ENCODE data around the gene TLX2. TPM values are rescaled to one million over a fixed set of nuclear protein-coding genes. Genes with fewer than 3 reads are reported as not detected.
A peak's percentile ranks its signal among the peaks of the same experiment; 100 is the strongest.

The TLX2 gene
- total and polyA plus RNA-seq, 2 of the 4 experiments (the other 2 are of a cell fraction) = not detected

DNA sequence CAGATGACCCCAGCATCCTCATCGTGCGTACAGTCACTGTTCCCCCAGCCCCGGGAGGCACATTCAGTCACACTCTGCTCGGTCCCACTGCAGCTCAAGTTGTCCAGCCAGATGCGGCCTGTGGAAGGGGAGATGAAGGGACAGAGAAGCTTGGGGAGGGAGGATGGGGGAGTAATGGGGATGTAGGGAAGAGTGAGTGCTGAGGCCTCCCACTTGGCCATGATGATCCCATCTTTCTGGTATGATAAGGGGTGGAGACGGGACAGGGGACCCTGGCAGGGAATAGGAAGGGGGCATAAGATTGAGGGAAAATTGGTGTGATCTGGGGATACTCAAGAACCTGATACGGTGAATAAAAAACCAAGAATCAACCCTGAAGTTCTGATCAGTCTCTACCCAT is 36.0 kb downstream of the TLX2 start:
- Histone ChIP-seq H4K5ac (ENCODE audit: low read depth, low read length) (no peak overlapping the region), H2BK120ac (ENCODE audit: low read depth, low read length) (no peak overlapping the region), H3K14ac (replicated peaks; ENCODE audit: low read depth, low read length) (no peak overlapping the region), H3K4ac (ENCODE audit: low read depth, low read length) (peak overlapping the region; percentile 32; the same call in 1 of the 2 replicates), H2AK9ac (replicated peaks; ENCODE audit: low read depth, low read length, poor library complexity) (peak overlapping the region; percentile 79), H2AFZ (replicated peaks; ENCODE audit: low read length, poor library complexity) (no peak overlapping the region), H2BK5ac (ENCODE audit: low read depth, low read length, poor library complexity, severe bottlenecking) (no peak overlapping the region), H3K9me3 (ENCODE audit: control insufficient read depth, insufficient read depth, low read length) (no peaks in the 10 kb centered on the region), H3K23ac (ENCODE audit: low read depth, low read length) (no peak overlapping the region), H3K27me3 (ENCODE audit: control insufficient read depth, insufficient read depth, low read length) (no peaks in the 10 kb centered on the region), H3K27ac (ENCODE audit: insufficient read depth, low read length) (no peak overlapping the region), H3K18ac (ENCODE audit: low read depth, low read length) (no peak overlapping the region), H2AK5ac (ENCODE audit: low read depth, low read length) (peak overlapping the region; percentile 63), H3K4me2 (ENCODE audit: low read depth, low read length) (0 out of 2 replicates have a peak overlapping the region, but pooled peaks have one; percentile 0), H2BK15ac (ENCODE audit: low read depth, low read length) (no peak overlapping the region), H4K91ac (ENCODE audit: insufficient read depth, low read depth, low read length) (no peak overlapping the region), H3K4me1 (ENCODE audit: control insufficient read depth, insufficient read depth, low read length) (peaks cover 20% of the 10 kb centered on the region), H3K9ac (ENCODE audit: low read depth, low read length) (no peak overlapping the region), H3K79me1 (ENCODE audit: low read depth in 1 of 2, low read length in 2 of 2) (peaks cover 14 to 55% of the 10 kb centered on the region in 2 experiments), H3K4me3 (ENCODE audit: insufficient read depth, low read depth, low read length) (no peak overlapping the region), H2BK20ac (ENCODE audit: low read depth, low read length) (no peak overlapping the region), H3K36me3 (ENCODE audit: control insufficient read depth, insufficient read depth, low read length) (peaks cover 13% of the 10 kb centered on the region), H3K9me1 (ENCODE audit: insufficient read depth, low read length) (peaks cover 13% of the 10 kb centered on the region; the same call in 1 of the 2 replicates), H4K8ac (ENCODE audit: low read depth in 2 of 2, low read length in 2 of 2) (no peak overlapping the region; a peak in 1 of 4 replicates), H3K56ac (ENCODE audit: extremely low read depth, insufficient read depth, low read length) (no peak overlapping the region), H4K20me1 (ENCODE audit: insufficient read depth, low read length) (no peaks in the 10 kb centered on the region; the same call in 1 of the 2 replicates)
- DNase-seq (no peak), ATAC-seq (ENCODE audit: low read depth) (no peak)
- in situ Hi-C loops (cut with MboI; ENCODE audit: low sequenced_read_pairs) = no loop called here
- BruUV-seq (replicated peaks) = no TSS peak
- WGBS, 2 experiments (ENCODE audit: extremely low coverage in 2 of 2, insufficient read length in 1 of 2) = 84% methylated on average over 4 of the region's 7 CpGs; no CpG with 5 or more reads in 1 of the 2 experiments
- dilution Hi-C loops (cut with HindIII; ENCODE audit: low sequenced_read_pairs, unreplicated experiment) = no loop called here
- CTCF ChIA-PET = interaction anchor here (1.5 kb wide), 1 partner anchor 67 kb away, joined by 3 read pairs; the partner anchor contains the start of genes CCDC142 and TTC31
- no peak for TF ChIP-seq CEBPB (IDR thresholded peaks at IDR 0.05; ENCODE audit: low read depth, low read length)
- no peak for TF ChIP-seq MXI1 (IDR thresholded peaks at IDR 0.05; ENCODE audit: borderline replicate concordance, low read depth, low read length)
- TF ChIP-seq, protein P1, sequence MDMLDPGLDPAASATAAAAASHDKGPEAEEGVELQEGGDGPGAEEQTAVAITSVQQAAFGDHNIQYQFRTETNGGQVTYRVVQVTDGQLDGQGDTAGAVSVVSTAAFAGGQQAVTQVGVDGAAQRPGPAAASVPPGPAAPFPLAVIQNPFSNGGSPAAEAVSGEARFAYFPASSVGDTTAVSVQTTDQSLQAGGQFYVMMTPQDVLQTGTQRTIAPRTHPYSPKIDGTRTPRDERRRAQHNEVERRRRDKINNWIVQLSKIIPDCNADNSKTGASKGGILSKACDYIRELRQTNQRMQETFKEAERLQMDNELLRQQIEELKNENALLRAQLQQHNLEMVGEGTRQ (IDR thresholded peaks at IDR 0.05; ENCODE audit: low read depth, low read length) = no peak
- TF ChIP-seq, protein P2, sequence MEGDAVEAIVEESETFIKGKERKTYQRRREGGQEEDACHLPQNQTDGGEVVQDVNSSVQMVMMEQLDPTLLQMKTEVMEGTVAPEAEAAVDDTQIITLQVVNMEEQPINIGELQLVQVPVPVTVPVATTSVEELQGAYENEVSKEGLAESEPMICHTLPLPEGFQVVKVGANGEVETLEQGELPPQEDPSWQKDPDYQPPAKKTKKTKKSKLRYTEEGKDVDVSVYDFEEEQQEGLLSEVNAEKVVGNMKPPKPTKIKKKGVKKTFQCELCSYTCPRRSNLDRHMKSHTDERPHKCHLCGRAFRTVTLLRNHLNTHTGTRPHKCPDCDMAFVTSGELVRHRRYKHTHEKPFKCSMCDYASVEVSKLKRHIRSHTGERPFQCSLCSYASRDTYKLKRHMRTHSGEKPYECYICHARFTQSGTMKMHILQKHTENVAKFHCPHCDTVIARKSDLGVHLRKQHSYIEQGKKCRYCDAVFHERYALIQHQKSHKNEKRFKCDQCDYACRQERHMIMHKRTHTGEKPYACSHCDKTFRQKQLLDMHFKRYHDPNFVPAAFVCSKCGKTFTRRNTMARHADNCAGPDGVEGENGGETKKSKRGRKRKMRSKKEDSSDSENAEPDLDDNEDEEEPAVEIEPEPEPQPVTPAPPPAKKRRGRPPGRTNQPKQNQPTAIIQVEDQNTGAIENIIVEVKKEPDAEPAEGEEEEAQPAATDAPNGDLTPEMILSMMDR (conservative IDR thresholded peaks at IDR 0.05; ENCODE audit: low read depth, low read length) = no peak
- no peak for TF ChIP-seq MAZ (IDR thresholded peaks at IDR 0.05; ENCODE audit: borderline replicate concordance, low read depth, low read length)
- no peak for TF ChIP-seq RFX5 (IDR thresholded peaks at IDR 0.05; ENCODE audit: low read depth, low read length)
- TF ChIP-seq, protein P3, sequence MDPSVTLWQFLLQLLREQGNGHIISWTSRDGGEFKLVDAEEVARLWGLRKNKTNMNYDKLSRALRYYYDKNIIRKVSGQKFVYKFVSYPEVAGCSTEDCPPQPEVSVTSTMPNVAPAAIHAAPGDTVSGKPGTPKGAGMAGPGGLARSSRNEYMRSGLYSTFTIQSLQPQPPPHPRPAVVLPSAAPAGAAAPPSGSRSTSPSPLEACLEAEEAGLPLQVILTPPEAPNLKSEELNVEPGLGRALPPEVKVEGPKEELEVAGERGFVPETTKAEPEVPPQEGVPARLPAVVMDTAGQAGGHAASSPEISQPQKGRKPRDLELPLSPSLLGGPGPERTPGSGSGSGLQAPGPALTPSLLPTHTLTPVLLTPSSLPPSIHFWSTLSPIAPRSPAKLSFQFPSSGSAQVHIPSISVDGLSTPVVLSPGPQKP (IDR thresholded peaks at IDR 0.05; ENCODE audit: borderline replicate concordance, low read depth, low read length) = no peak
- TF ChIP-seq BHLHE40 (IDR thresholded peaks at IDR 0.05; ENCODE audit: low read depth, low read length) = no peak
- TF ChIP-seq MAFK (IDR thresholded peaks at IDR 0.05; ENCODE audit: low read depth, low read length) = no peak
- TF ChIP-seq RAD21 (IDR thresholded peaks at IDR 0.05; ENCODE audit: low read length) = no peak
- TF ChIP-seq FOS (IDR thresholded peaks at IDR 0.05; ENCODE audit: low read depth, low read length) = no peak
- TF ChIP-seq NFE2L2 (IDR thresholded peaks at IDR 0.05; ENCODE audit: low read depth, low read length) = no peak
- TF ChIP-seq CHD1 (IDR thresholded peaks at IDR 0.05; ENCODE audit: low read depth, low read length) = no peak
- no peak for TF ChIP-seq RCOR1 (IDR thresholded peaks at IDR 0.05; ENCODE audit: insufficient replicate concordance, low read length)
- TF ChIP-seq POLR2A (IDR thresholded peaks at IDR 0.05; ENCODE audit: low read depth, low read length) = no peak
- no peak for TF ChIP-seq SMC3 (IDR thresholded peaks at IDR 0.05; ENCODE audit: low read depth, low read length)
- POLR2A ChIA-PET (ENCODE audit: unreplicated experiment) = no interaction called here
- intact Hi-C loops (cut with micrococcal nuclease) = no loop called here
